Measurements from ENCODE around the gene MILR1.

Gene MILR1

GRCh38 chr17:64503821-64504768 is 55.2 kb downstream of the MILR1 start:
- no peak for DNase-seq

DNA sequence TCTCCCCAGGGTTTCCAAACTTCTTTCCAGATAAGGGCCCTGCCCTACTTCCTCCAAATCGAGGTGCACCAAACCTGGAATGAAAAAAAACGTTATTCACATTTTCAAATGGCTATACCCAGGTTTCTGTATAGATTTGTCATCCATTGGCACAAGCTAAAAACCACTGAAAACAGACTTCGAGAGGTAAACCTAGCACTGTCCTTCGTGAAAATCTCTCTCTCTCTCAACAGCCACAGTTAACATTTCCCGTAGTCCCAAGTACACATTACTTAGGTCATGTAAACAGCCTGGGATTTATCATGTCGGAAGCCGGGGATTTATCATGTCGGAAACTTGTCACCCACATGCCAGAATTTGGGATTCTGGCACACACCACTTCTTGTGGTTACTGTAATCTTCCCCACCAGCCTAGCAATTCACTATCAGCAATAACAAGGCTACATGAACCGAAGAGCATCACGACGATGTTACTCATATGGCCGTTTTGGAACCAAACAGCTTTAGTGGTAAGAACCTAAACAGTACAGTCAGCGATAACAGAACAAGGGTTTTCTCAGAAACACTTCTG is 55.9 kb downstream of the MILR1 start:
- no peak for DNase-seq

DNA sequence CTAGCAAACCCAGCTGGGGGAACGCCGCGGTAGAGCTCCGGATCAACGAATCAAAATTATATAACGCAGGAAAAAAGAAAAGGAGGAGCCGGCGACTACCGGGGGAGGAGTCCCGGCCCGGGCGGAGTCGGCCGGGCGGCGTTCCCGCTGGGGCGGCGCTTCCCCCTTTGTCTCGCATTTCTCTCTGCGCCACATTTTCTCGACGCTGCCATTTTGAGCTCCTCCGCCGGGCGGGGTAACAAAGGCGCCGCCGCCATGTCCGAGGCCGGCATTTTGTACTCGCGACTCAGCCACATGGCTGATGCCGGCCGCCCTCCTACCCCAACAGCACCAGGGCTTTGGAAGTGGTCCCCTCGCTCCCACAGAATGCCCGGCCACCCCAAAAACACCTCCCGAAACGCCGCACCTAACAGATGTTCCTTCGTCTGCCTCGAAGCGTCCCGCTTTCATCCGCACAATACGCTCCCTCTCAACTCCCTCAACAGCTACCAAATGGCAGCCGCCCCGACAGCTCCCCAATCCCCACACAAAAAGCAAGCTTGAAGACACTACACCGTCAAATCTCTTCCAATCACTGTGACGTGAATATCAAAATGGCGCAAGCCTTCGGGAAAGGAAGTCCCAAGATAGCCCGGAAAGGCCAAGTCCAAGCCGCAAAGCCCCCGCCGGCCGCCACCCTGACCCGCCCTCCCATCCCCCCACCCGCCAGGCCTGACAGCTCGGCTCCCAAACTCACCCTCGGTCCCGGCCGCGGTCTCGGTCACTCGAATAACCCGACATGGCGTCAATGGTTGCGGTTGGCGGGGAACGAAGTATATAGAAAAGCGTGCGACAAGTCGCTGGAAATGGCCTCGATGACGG is 56.7 kb downstream of the MILR1 start:
- DNase-seq: peak; percentile 96

DNA sequence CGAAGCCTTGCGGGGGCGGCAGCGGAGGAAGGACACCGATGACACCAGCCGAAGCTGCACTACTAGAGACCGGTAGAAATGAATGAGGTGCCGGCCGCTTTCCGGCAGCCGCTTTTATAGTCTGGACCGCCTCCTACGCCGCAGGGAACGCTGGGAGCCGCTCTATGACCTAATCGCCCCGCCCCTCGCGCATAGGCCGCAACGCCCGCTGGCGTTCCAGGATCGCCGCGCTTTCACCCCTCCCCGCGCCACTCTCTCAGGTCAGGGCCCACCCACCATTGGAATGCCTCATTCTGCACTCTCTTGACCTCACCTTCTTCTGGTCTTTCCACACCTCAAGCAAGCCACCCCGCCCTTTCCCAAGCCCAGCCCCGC is 57.3 kb downstream of the MILR1 start, which contains the start of gene DDX5:
Gene DDX5 (minus strand): TSS at position 89 of the 375 bp plus-strand sequence. CDS start 170 bp downstream, outside the sequence.
- peak; percentile 97 for DNase-seq

DNA sequence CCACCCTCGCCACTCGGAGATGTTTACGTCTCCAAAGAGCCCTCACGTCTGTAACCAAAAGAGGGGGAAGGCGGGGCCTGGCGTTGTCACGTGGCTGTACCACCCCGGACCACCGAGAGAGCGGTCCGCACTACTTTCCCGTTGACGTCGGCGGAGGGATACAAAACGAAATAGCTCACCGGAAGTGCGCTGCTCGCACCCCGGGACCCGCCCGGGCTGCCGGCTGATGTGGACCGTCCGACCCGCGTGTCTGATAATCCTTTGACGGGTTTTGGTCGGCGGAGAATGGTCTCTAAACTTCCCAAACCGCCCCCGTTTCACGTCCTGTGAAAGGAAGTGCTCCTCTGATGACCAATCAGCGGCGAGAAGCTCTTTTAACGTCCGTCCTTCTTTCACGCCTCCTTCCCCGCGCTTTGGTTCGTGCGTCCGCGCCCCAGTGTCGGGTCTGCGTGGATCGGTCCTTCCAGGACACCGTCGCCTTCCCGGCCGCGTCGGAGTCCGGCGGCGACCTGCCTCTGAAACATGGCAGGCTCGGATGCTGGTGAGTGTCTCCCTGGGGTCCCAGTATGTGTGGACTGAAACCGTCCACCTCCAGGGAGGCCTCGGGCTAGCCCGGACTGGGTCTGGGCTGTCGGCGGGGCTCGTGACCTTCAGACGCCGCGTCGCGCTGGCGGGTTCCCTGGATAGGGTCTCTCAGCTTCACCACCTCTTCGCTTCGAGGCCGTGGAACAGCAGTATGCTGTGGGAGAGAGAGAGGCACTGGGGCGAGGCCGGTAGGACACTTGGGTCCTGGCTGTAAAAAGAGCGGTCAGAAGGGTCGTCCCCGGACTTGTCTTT is 57.9 kb downstream of the MILR1 start, which contains the start of gene CEP95:
Gene CEP95 (plus strand): TSS at position 402 of the 837 bp plus-strand sequence. CDS start 121 bp downstream, at position 523.
- peak; percentile 99 for DNase-seq

DNA sequence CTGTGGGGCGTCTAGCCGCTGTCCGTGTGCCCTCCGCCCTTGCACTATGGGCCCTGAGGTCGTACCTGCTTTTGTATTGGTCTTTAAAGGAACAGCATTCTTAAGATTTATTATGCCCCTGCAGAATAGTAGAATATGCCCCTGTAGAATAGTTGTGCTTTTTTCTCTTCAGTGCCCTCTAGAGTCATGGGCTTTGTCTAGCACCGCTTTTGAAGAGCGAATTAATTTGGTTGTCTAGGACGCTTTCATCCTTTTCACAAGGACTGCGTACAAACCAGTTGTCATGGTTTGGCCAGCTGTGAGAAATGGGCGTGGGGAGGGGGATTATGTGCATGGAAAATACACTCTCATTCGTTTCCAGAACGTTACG is 58.5 kb downstream of the MILR1 start:
- DNase-seq: no peak

GRCh38 chr17:64508683-64509082 is 59.8 kb downstream of the MILR1 start:
- DNase-seq: no peak

DNA sequence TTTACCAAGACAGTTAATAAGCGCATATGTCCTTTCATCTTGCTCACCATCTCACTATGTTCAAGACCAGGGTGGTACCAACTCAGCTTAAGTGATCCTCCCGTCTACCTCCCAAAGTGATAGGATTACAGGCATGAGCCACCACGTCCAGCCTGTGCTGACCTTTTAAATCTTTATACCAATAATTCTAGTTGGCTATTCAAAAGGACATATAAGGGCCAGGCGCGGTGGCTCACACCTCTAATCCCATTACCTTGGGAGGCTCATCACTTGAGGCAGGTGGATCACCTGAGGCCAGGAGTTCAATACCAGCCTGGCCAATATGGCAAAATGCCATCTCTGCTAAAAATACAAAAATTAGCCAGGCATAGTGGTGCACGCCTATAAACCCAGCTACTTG is 60.3 kb downstream of the MILR1 start:
- no peak for DNase-seq

GRCh38 chr17:64515419-64515818 is 66.5 kb downstream of the MILR1 start:
- no peak for DNase-seq

GRCh38 chr17:64515829-64516228 is 66.9 kb downstream of the MILR1 start:
- DNase-seq: no peak
